ENCODE data around the gene SLC30A5.

DNA sequence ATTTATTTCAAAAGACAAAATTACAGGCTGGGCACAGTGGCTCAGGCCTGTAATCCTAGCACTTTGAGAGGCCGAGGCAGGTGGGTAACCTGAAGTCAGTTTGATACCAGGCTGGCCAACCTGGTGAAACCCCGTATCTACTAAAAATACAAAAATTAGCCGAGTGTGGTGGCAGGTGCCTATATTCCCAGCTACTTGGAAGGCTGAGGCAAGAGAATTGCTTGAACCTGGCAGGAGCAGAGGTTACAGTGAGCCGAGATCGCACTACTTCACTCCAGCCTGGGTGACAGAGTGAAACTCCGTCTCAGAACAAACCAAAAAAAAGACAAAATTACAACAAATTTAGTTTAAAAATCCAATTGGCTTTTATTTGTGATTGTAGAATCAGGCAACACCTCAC is 14.3 kb upstream of the SLC30A5 start:
- TF ChIP-seq, protein P1, sequence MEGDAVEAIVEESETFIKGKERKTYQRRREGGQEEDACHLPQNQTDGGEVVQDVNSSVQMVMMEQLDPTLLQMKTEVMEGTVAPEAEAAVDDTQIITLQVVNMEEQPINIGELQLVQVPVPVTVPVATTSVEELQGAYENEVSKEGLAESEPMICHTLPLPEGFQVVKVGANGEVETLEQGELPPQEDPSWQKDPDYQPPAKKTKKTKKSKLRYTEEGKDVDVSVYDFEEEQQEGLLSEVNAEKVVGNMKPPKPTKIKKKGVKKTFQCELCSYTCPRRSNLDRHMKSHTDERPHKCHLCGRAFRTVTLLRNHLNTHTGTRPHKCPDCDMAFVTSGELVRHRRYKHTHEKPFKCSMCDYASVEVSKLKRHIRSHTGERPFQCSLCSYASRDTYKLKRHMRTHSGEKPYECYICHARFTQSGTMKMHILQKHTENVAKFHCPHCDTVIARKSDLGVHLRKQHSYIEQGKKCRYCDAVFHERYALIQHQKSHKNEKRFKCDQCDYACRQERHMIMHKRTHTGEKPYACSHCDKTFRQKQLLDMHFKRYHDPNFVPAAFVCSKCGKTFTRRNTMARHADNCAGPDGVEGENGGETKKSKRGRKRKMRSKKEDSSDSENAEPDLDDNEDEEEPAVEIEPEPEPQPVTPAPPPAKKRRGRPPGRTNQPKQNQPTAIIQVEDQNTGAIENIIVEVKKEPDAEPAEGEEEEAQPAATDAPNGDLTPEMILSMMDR (IDR thresholded peaks at IDR 0.05; ENCODE audit: low read depth, low read length), result no peak
- no peak for TF ChIP-seq EZH2phosphoT487 (IDR thresholded peaks at IDR 0.05; ENCODE audit: low read depth)

Data from OCI-LY3 (cell line).